ENCODE measurements around the gene XPO6.

- TF ChIP-seq CTCF (IDR thresholded peaks at IDR 0.05; ENCODE audit: low read depth, low read length, missing input control), result no peak
- no peak for TF ChIP-seq REST (IDR thresholded peaks at IDR 0.05)
- TF ChIP-seq HNF4G (IDR thresholded peaks at IDR 0.05), result no peak
- TF ChIP-seq ATF3 (IDR thresholded peaks at IDR 0.05), result no peak
- no peak for TF ChIP-seq RAD21 (IDR thresholded peaks at IDR 0.05)
- no peak for TF ChIP-seq JUND (IDR thresholded peaks at IDR 0.05)
- TF ChIP-seq SP1 (IDR thresholded peaks at IDR 0.05), result no peak
- no peak for TF ChIP-seq ZBTB33 (IDR thresholded peaks at IDR 0.05)
- no peak for TF ChIP-seq FOXA1 (IDR thresholded peaks at IDR 0.05)
- TF ChIP-seq TAF1 (conservative IDR thresholded peaks at IDR 0.05), result no peak
- no peak for TF ChIP-seq GABPA (IDR thresholded peaks at IDR 0.05 in 1 of 2, conservative IDR thresholded peaks at IDR 0.05 in 1 of 2)
- TF ChIP-seq RXRA (IDR thresholded peaks at IDR 0.05), result peak in 1 of 2 donors; percentile 15
- TF ChIP-seq YY1 (IDR thresholded peaks at IDR 0.05), result no peak
- TF ChIP-seq NR2F2 (IDR thresholded peaks at IDR 0.05), result no peak
These were observed 60.6 kb downstream of the XPO6 start for GRCh38 chr16:28151180-28151579.
